Fibroblast of peridontal ligament (primary cell): Measurements from ENCODE around the gene LSM14B.

Experiments used
- DNase-seq: peaks from one replicate; pipeline ENCODE4 v3.0.0-alpha.2; 2010; ENCODE audit errors: extremely low read depth

LSM14B gene

DNA sequence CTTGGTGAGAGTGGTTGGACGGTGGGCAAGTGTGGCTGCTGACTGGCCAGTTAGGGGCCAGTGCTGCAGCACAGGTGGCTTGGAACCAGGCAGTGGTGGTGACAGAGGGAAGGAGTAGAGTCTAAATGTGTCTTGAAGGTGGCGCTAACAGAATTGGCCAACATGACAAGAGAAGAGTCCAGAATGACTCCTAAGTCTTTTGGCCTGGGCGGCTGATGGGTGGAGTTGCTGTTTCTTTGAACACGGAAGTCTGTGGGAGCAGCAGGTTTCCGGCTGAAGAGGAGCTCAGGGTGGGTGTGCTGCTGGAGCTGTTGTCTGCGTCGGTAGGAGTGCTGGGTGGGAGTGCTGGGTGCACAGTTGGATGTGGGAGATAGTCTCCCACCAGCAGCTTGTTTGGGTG lies 10.1 kb downstream of the LSM14B start:
- no peak for DNase-seq

- DNase-seq = no peak
These were observed 11.0 kb downstream of the LSM14B start for GRCh38 chr20:62133051-62133845.

DNA sequence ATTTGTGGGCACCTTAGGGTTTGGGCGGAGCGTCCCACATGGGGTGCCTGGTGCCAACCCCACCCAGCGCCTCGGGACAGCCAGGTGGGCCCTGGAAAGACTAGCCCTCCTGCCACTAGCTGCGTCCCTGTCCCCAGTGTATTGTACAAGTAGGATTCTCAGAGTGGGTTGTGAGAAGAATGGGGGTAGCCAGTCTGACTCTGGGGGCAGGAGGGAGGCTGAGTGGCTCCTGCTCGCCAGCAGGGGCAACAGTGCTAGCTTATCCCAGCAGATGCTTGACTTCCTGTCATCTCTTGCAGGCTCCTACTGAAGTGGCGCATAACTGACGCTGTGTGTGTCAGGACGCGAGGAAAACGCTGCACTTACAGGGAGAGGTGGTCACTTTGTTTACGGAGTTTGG lies 11.6 kb downstream of the LSM14B start:
- no peak for DNase-seq

DNA sequence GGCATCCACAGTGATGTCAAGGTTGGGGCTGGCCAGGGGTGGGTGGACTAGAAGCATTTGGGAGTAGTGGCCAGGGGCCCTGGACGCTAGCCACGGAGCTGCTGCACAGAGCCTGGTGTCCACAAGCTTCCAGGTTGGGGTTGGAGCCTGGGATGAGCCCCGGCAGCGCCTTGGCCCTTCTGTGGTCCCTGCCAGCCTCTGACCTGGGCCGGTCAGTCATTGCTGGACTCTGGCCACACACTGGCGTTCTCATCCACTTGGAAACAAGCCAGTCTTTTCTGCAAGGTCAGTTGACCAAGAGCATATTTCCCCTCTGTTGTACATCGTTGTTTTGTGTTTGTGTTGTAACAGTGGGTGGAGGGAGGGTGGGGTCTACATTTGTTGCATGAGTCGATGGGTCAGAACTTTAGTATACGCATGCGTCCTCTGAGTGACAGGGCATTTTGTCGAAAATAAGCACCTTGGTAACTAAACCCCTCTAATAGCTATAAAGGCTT lies 12.5 kb downstream of the LSM14B start:
- DNase-seq = peak; percentile 35

GRCh38 chr20:62135573-62136266 lies 13.4 kb downstream of the LSM14B start:
- no peak for DNase-seq

- peak; percentile 71 for DNase-seq
These were observed 14.2 kb downstream of the LSM14B start for GRCh38 chr20:62136283-62137091.

GRCh38 chr20:62137092-62137384 lies 14.8 kb downstream of the LSM14B start:
- DNase-seq = no peak

GRCh38 chr20:62137478-62138203 lies 15.4 kb downstream of the LSM14B start:
- no peak for DNase-seq

DNA sequence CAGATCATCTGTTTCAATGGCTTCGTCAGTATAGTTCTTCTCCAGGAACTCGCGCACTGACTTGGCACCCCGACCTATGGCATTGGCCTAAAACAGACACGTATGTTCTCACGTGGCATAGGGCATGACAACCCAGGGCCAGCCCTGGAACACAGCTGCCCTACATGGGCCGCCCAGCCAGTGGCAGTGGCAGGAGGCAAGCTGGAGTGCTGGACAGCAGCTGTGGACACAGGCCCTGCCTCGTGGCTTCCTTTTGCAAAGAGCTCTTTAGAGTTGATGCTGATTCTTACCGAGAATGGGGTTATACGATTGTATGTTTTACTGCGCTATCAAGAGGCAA lies 15.9 kb downstream of the LSM14B start:
- DNase-seq = no peak

DNA sequence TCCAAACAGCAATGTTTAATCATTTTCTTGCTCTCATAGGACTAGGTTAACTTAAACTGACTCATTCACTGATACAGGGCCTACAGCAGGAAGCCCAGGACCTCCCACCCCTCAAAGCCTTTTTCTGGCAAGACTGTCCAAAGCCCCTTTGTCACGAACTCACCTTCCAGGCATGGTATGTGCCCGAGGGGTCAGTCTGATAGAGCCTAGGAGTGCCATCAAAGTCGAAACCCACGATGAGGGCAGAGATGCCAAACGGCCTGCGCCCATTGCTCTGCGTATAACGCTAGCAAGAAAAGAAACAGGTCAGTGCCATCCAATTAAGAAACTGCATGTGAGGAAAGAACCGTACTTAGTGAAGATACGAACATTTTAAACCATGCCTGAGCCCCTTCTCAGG lies 16.6 kb downstream of the LSM14B start:
- no peak for DNase-seq

GRCh38 chr20:62139636-62140035 lies 17.4 kb downstream of the LSM14B start:
- no peak for DNase-seq

- no peak for DNase-seq
These were observed 18.7 kb downstream of the LSM14B start for GRCh38 chr20:62141043-62141396.

DNA sequence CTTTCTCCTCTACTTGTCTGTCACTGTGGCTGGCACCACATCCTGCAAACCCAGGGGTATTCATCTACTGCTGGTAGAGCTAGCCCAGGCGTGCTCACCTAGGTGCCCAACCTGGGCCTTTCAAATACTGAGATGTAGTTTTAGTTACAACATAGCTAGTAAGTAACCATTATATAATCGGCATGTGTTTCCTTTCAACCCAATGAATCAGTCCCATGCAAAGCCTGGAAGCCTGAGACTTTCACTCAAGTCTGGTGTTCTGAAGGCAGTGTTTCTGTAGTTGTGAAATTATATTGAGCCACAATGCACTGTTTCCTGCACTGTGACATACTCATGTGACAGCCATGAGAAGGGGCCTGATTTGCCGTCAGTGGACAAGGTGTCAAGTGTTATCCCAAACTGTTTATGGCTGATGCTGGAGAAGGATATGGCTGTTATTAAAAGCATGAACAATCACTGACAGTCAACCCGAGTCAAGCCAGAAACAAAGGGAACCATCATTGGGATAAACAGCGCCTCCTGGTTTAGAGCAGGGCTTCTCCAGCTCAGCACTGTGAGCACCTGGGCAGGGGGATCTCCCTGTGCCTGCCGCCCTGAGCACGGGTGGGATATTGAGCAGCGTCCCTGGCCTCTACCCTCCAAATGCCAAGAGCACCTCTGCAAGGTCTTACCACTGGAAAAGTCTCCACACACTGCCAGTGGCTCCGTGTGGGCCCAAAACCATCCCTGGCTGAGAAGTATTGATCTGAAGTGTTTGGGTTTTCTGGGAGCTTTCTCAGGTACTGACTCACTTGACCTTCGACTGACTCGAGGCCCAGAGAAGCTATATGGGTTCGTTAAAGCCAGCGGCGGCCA lies 19.3 kb downstream of the LSM14B start:
- peak; percentile 59 for DNase-seq

- DNase-seq = no peak
These were observed 20.2 kb downstream of the LSM14B start for GRCh38 chr20:62142252-62143080.

GRCh38 chr20:62143081-62143956 lies 21.0 kb downstream of the LSM14B start, which contains the start of the genes PSMA7 and SS18L1:
TSS of gene PSMA7 (minus strand) at chr20:62143394. CDS start at chr20:62143303, 91 bp downstream.
TSS of gene SS18L1 (plus strand) at chr20:62143769. CDS start at chr20:62143821, 52 bp downstream.
- DNase-seq = peak; percentile 75

DNA sequence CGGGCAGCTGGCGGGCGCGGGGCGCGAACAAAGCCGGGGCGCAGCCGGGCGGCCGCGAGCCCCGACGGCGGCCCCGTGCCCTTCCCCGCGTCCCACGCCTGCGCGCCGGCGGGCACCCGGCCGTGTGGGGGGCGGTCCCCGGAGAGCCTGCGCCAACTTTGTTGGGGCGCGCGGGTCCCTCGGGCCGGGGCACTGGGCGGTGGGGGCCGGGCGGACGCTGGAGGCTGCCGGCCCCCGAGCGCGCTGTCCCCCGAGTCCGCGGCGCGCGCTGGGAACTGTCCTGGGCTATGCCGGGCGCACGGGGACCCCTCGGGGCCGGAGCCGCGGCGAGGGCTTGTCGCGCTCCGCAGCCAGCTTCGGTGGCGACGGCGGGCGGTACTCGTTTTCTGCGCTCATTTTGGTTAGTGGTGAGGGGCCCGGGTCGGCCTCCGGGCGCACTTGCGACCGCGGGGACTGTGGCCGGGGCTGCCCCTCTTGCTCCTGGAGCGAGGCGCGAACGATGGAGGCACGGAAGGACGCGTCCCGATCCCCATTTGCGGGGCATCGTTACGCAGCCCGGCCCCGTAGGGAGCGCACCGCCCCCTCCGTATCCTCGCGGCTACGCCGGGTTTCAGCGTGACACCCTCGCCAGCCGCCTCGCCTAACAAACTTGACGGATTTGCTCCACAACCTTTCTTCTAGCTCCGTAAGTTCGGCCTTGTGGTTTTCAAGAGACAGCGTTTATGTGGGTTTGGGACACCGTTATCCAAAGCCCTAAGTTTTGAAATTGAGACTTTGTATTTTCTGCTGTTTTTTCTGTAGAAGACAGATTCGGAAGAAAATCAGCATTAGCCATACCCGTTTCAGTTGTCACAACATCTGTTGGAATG lies 21.9 kb downstream of the LSM14B start:
- peak; percentile 49 for DNase-seq

GRCh38 chr20:62145688-62146018 lies 23.4 kb downstream of the LSM14B start:
- no peak for DNase-seq
